ENCODE data around the gene HPN.

GRCh38 chr19:35006999-35007365, 34.5 kb upstream of the HPN start:
- no peak for TF ChIP-seq POLR2A (IDR thresholded peaks at IDR 0.05)
- no peak for TF ChIP-seq CTCF (IDR thresholded peaks at IDR 0.05)

All from uterus (tissue), 2 donors.